Measurements from ENCODE around the gene NXPH3.

NXPH3 gene

GRCh38 chr17:49603238-49603637, 27.6 kb downstream of the NXPH3 start:
- Histone ChIP-seq H3K27ac (ENCODE audit: low read depth in 2 of 2, low read length in 2 of 2) (no peak overlapping the region), H3K4me1 (ENCODE audit: control insufficient read depth in 2 of 2, insufficient read depth in 2 of 2, low read length in 2 of 2) (no peaks in the 10 kb centered on the region), H3K4me3 (ENCODE audit: low read length in 2 of 2) (no peak overlapping the region), H3K9ac (ENCODE audit: low read depth in 1 of 2, low read length in 2 of 2) (no peak overlapping the region), H3K9me3 (ENCODE audit: control insufficient read depth in 2 of 2, low read length in 2 of 2) (no peaks in the 10 kb centered on the region), H3K36me3 (ENCODE audit: control insufficient read depth in 2 of 2, insufficient read depth in 2 of 2, low read length in 2 of 2) (peaks cover 56 to 59% of the 10 kb centered on the region in 2 donors), H3K27me3 (ENCODE audit: control insufficient read depth in 2 of 2, insufficient read depth in 2 of 2, low read length in 2 of 2) (no peaks in the 10 kb centered on the region)

- H3K4me1 ChIP-seq (ENCODE audit: control insufficient read depth in 2 of 2, insufficient read depth in 2 of 2, low read length in 2 of 2), result no peaks in the 10 kb centered on the region
- H3K27me3 ChIP-seq (ENCODE audit: control insufficient read depth in 2 of 2, insufficient read depth in 2 of 2, low read length in 2 of 2), result no peaks in the 10 kb centered on the region
- peaks cover 56 to 59% of the 10 kb centered on the region in 2 donors for H3K36me3 ChIP-seq (ENCODE audit: control insufficient read depth in 2 of 2, insufficient read depth in 2 of 2, low read length in 2 of 2)
- H3K9ac ChIP-seq (ENCODE audit: low read depth in 1 of 2, low read length in 2 of 2), result no peak overlapping the region
- no peaks in the 10 kb centered on the region for H3K9me3 ChIP-seq (ENCODE audit: control insufficient read depth in 2 of 2, low read length in 2 of 2)
- H3K27ac ChIP-seq (ENCODE audit: low read depth in 2 of 2, low read length in 2 of 2), result no peak overlapping the region
- no peak overlapping the region for H3K4me3 ChIP-seq (ENCODE audit: low read length in 2 of 2)
Observed at GRCh38 chr17:49603720-49604119, 28.0 kb downstream of the NXPH3 start.

- no peak overlapping the region for H3K27ac ChIP-seq (ENCODE audit: low read depth in 2 of 2, low read length in 2 of 2)
- peaks cover 57 to 59% of the 10 kb centered on the region in 2 donors for H3K36me3 ChIP-seq (ENCODE audit: control insufficient read depth in 2 of 2, insufficient read depth in 2 of 2, low read length in 2 of 2)
- H3K27me3 ChIP-seq (ENCODE audit: control insufficient read depth in 2 of 2, insufficient read depth in 2 of 2, low read length in 2 of 2), result no peaks in the 10 kb centered on the region
- no peaks in the 10 kb centered on the region for H3K9me3 ChIP-seq (ENCODE audit: control insufficient read depth in 2 of 2, low read length in 2 of 2)
- no peak overlapping the region for H3K4me3 ChIP-seq (ENCODE audit: low read length in 2 of 2)
- H3K4me1 ChIP-seq (ENCODE audit: control insufficient read depth in 2 of 2, insufficient read depth in 2 of 2, low read length in 2 of 2), result no peaks in the 10 kb centered on the region
- H3K9ac ChIP-seq (ENCODE audit: low read depth in 1 of 2, low read length in 2 of 2), result no peak overlapping the region
Observed at GRCh38 chr17:49604314-49604869, 28.7 kb downstream of the NXPH3 start.

- no peaks in the 10 kb centered on the region for H3K9me3 ChIP-seq (ENCODE audit: control insufficient read depth in 2 of 2, low read length in 2 of 2)
- peaks cover 54 to 61% of the 10 kb centered on the region in 2 donors for H3K36me3 ChIP-seq (ENCODE audit: control insufficient read depth in 2 of 2, insufficient read depth in 2 of 2, low read length in 2 of 2)
Observed at GRCh38 chr17:49610883-49611584, 35.4 kb downstream of the NXPH3 start.

GRCh38 chr17:49612726-49613125, 37.1 kb downstream of the NXPH3 start:
- peaks cover 54 to 71% of the 10 kb centered on the region in 2 donors for H3K36me3 ChIP-seq (ENCODE audit: control insufficient read depth in 2 of 2, insufficient read depth in 2 of 2, low read length in 2 of 2)
- no peak overlapping the region for H3K9ac ChIP-seq (ENCODE audit: low read depth in 1 of 2, low read length in 2 of 2)
- no peak overlapping the region for H3K27ac ChIP-seq (ENCODE audit: low read depth in 2 of 2, low read length in 2 of 2)
- no peaks in the 10 kb centered on the region for H3K27me3 ChIP-seq (ENCODE audit: control insufficient read depth in 2 of 2, insufficient read depth in 2 of 2, low read length in 2 of 2)
- no peaks in the 10 kb centered on the region for H3K9me3 ChIP-seq (ENCODE audit: control insufficient read depth in 2 of 2, low read length in 2 of 2)
- no peak overlapping the region for H3K4me3 ChIP-seq (ENCODE audit: low read length in 2 of 2)
- H3K4me1 ChIP-seq (ENCODE audit: control insufficient read depth in 2 of 2, insufficient read depth in 2 of 2, low read length in 2 of 2), result peaks cover under 1 to 4% of the 10 kb centered on the region in 2 donors

More at GRCh38 chr17:49610883-49611584, 35.4 kb downstream of the NXPH3 start:
- Histone ChIP-seq H3K4me1 (ENCODE audit: control insufficient read depth in 2 of 2, insufficient read depth in 2 of 2, low read length in 2 of 2) (no peaks in the 10 kb centered on the region), H3K27ac (ENCODE audit: low read depth in 2 of 2, low read length in 2 of 2) (no peak overlapping the region), H3K4me3 (ENCODE audit: low read length in 2 of 2) (no peak overlapping the region), H3K9ac (ENCODE audit: low read depth in 1 of 2, low read length in 2 of 2) (no peak overlapping the region), H3K27me3 (ENCODE audit: control insufficient read depth in 2 of 2, insufficient read depth in 2 of 2, low read length in 2 of 2) (no peaks in the 10 kb centered on the region)

- Histone ChIP-seq H3K27ac (ENCODE audit: low read depth in 2 of 2, low read length in 2 of 2) (no peak overlapping the region), H3K36me3 (ENCODE audit: control insufficient read depth in 2 of 2, insufficient read depth in 2 of 2, low read length in 2 of 2) (peaks cover 53 to 74% of the 10 kb centered on the region in 2 donors), H3K4me3 (ENCODE audit: low read length in 2 of 2) (no peak overlapping the region), H3K9ac (ENCODE audit: low read depth in 1 of 2, low read length in 2 of 2) (no peak overlapping the region), H3K27me3 (ENCODE audit: control insufficient read depth in 2 of 2, insufficient read depth in 2 of 2, low read length in 2 of 2) (no peaks in the 10 kb centered on the region), H3K9me3 (ENCODE audit: control insufficient read depth in 2 of 2, low read length in 2 of 2) (no peaks in the 10 kb centered on the region), H3K4me1 (ENCODE audit: control insufficient read depth in 2 of 2, insufficient read depth in 2 of 2, low read length in 2 of 2) (peaks cover 4% of the 10 kb centered on the region in 2 donors)
Observed at GRCh38 chr17:49613182-49613800, 37.6 kb downstream of the NXPH3 start.

- Histone ChIP-seq H3K9me3 (ENCODE audit: control insufficient read depth in 2 of 2, low read length in 2 of 2) (no peaks in the 10 kb centered on the region), H3K9ac (ENCODE audit: low read depth in 1 of 2, low read length in 2 of 2) (no peak overlapping the region), H3K27me3 (ENCODE audit: control insufficient read depth in 2 of 2, insufficient read depth in 2 of 2, low read length in 2 of 2) (no peaks in the 10 kb centered on the region), H3K4me3 (ENCODE audit: low read length in 2 of 2) (no peak overlapping the region), H3K4me1 (ENCODE audit: control insufficient read depth in 2 of 2, insufficient read depth in 2 of 2, low read length in 2 of 2) (peaks cover 4% of the 10 kb centered on the region in 2 donors), H3K36me3 (ENCODE audit: control insufficient read depth in 2 of 2, insufficient read depth in 2 of 2, low read length in 2 of 2) (peaks cover 52 to 76% of the 10 kb centered on the region in 2 donors), H3K27ac (ENCODE audit: low read depth in 2 of 2, low read length in 2 of 2) (peak overlapping the region in 1 of 2 donors; percentile 44)
Observed at GRCh38 chr17:49616086-49616485, 40.4 kb downstream of the NXPH3 start.

GRCh38 chr17:49616601-49617131, 41.0 kb downstream of the NXPH3 start:
- Histone ChIP-seq H3K36me3 (ENCODE audit: control insufficient read depth in 2 of 2, insufficient read depth in 2 of 2, low read length in 2 of 2) (peaks cover 56 to 79% of the 10 kb centered on the region in 2 donors), H3K4me3 (ENCODE audit: low read length in 2 of 2) (no peak overlapping the region), H3K27me3 (ENCODE audit: control insufficient read depth in 2 of 2, insufficient read depth in 2 of 2, low read length in 2 of 2) (no peaks in the 10 kb centered on the region), H3K27ac (ENCODE audit: low read depth in 2 of 2, low read length in 2 of 2) (peak overlapping the region; percentile 25 to 53), H3K4me1 (ENCODE audit: control insufficient read depth in 2 of 2, insufficient read depth in 2 of 2, low read length in 2 of 2) (peaks cover 4% of the 10 kb centered on the region in 2 donors), H3K9ac (ENCODE audit: low read depth in 1 of 2, low read length in 2 of 2) (no peak overlapping the region), H3K9me3 (ENCODE audit: control insufficient read depth in 2 of 2, low read length in 2 of 2) (no peaks in the 10 kb centered on the region)

- Histone ChIP-seq H3K9ac (ENCODE audit: low read depth in 1 of 2, low read length in 2 of 2) (no peak overlapping the region), H3K27me3 (ENCODE audit: control insufficient read depth in 2 of 2, insufficient read depth in 2 of 2, low read length in 2 of 2) (no peaks in the 10 kb centered on the region), H3K36me3 (ENCODE audit: control insufficient read depth in 2 of 2, insufficient read depth in 2 of 2, low read length in 2 of 2) (peaks cover 60 to 79% of the 10 kb centered on the region in 2 donors), H3K4me3 (ENCODE audit: low read length in 2 of 2) (no peak overlapping the region), H3K9me3 (ENCODE audit: control insufficient read depth in 2 of 2, low read length in 2 of 2) (no peaks in the 10 kb centered on the region), H3K4me1 (ENCODE audit: control insufficient read depth in 2 of 2, insufficient read depth in 2 of 2, low read length in 2 of 2) (peaks cover 4% of the 10 kb centered on the region in 2 donors), H3K27ac (ENCODE audit: low read depth in 2 of 2, low read length in 2 of 2) (peak overlapping the region in 1 of 2 donors; percentile 53)
Observed at GRCh38 chr17:49618028-49618611, 42.4 kb downstream of the NXPH3 start.

GRCh38 chr17:49621420-49621819, 45.7 kb downstream of the NXPH3 start:
- Histone ChIP-seq H3K4me1 (ENCODE audit: control insufficient read depth in 2 of 2, insufficient read depth in 2 of 2, low read length in 2 of 2) (peaks cover 3 to 4% of the 10 kb centered on the region in 2 donors), H3K27me3 (ENCODE audit: control insufficient read depth in 2 of 2, insufficient read depth in 2 of 2, low read length in 2 of 2) (no peaks in the 10 kb centered on the region), H3K9me3 (ENCODE audit: control insufficient read depth in 2 of 2, low read length in 2 of 2) (no peaks in the 10 kb centered on the region), H3K27ac (ENCODE audit: low read depth in 2 of 2, low read length in 2 of 2) (no peak overlapping the region), H3K4me3 (ENCODE audit: low read length in 2 of 2) (no peak overlapping the region), H3K36me3 (ENCODE audit: control insufficient read depth in 2 of 2, insufficient read depth in 2 of 2, low read length in 2 of 2) (peaks cover 45 to 54% of the 10 kb centered on the region in 2 donors), H3K9ac (ENCODE audit: low read depth in 1 of 2, low read length in 2 of 2) (no peak overlapping the region)

Measured in mucosa of rectum (tissue), 2 donors.